ENCODE results near the gene CCNH. TPM values are rescaled to one million over a fixed set of nuclear protein-coding genes. Genes with fewer than 3 reads are reported as not detected.
A peak's percentile ranks its signal among the peaks of the same experiment; 100 is the strongest.

Gene CCNH
- total RNA-seq, 1 donor: 84.6 TPM

- no peak overlapping the region for H3K4me3 ChIP-seq (ENCODE audit: low read depth, low read length)
- peak; percentile 33 for DNase-seq (ENCODE audit: low read depth)
- no peak for TF ChIP-seq CTCF (IDR thresholded peaks at IDR 0.05; ENCODE audit: insufficient read depth, low read length)
Measured at GRCh38 chr5:87405472-87406155, 7.1 kb downstream of the CCNH start.

GRCh38 chr5:87404359-87404758 is 8.4 kb downstream of the CCNH start:
- DNase-seq (ENCODE audit: low read depth): no peak
- H3K4me3 ChIP-seq (ENCODE audit: low read depth, low read length): no peak overlapping the region
- no peak for TF ChIP-seq CTCF (IDR thresholded peaks at IDR 0.05; ENCODE audit: insufficient read depth, low read length)

- TF ChIP-seq CTCF (IDR thresholded peaks at IDR 0.05; ENCODE audit: insufficient read depth, low read length): no peak
- DNase-seq (ENCODE audit: low read depth): no peak
- no peak overlapping the region for H3K4me3 ChIP-seq (ENCODE audit: low read depth, low read length)
Measured at GRCh38 chr5:87403899-87404298, 8.8 kb downstream of the CCNH start.

- no peak for DNase-seq (ENCODE audit: low read depth)
- no peak overlapping the region for H3K4me3 ChIP-seq (ENCODE audit: low read depth, low read length)
- TF ChIP-seq CTCF (IDR thresholded peaks at IDR 0.05; ENCODE audit: insufficient read depth, low read length): no peak
Measured at GRCh38 chr5:87403409-87403808, 9.3 kb downstream of the CCNH start.

- no peak overlapping the region for H3K4me3 ChIP-seq (ENCODE audit: low read depth, low read length)
- DNase-seq (ENCODE audit: low read depth): no peak
- TF ChIP-seq CTCF (IDR thresholded peaks at IDR 0.05; ENCODE audit: insufficient read depth, low read length): no peak
Measured at GRCh38 chr5:87401626-87402025, 11.1 kb downstream of the CCNH start.

- H3K4me3 ChIP-seq (ENCODE audit: low read depth, low read length): no peak overlapping the region
- peak; percentile 60 for DNase-seq (ENCODE audit: low read depth)
Measured at GRCh38 chr5:87400305-87400899, 12.3 kb downstream of the CCNH start.

More at GRCh38 chr5:87400305-87400899, 12.3 kb downstream of the CCNH start:
- peak; percentile 59 for TF ChIP-seq CTCF (IDR thresholded peaks at IDR 0.05; ENCODE audit: insufficient read depth, low read length)
